OCI-LY3 (cell line): ENCODE data around the gene ABCB10.
"Not testable (repeated sequence)": the region's sequence is repeated elsewhere in the genome, so short reads cannot be mapped to it uniquely, and the experiment has no call there.

ENCODE experiments used
- H2AFZ ChIP-seq: fragments of 200-600, 300-600 bp; shearing (Covaris generic); 2 replicates; pipeline ENCODE4 v1.6.0; 2014; ENCODE audit warnings: antibody characterized with exemption, low read depth, low read length
- H3K27ac ChIP-seq: fragments of 200-600, 300-600 bp; sonication (generic); 2 replicates; pipeline ENCODE4 v1.5.1; 2014; ENCODE audit warnings: mild to moderate bottlenecking, low read length, moderate library complexity, mixed read lengths
- H3K27me3 ChIP-seq: fragments of 200-600, 300-600 bp; sonication (generic); 2 replicates; pipeline ENCODE4 v1.6.1; 2014; ENCODE audit warnings: low read depth, low read length, mixed read lengths
- H3K36me3 ChIP-seq: fragments of 200-600, 300-600 bp; sonication (generic); replicated peaks from 2 replicates; pipeline ENCODE3; 2014; ENCODE audit warnings: low read depth, low read length, mixed read lengths
- H3K4me1 ChIP-seq: fragments of 300-600, 200-600 bp; sonication (generic); 2 replicates; pipeline ENCODE4 v1.6.1; 2014; ENCODE audit warnings: low read length, mixed read lengths
- H3K4me2 ChIP-seq: fragments of 200-600, 300-600 bp; sonication (generic); 2 replicates; pipeline ENCODE4 v1.6.1; 2014; ENCODE audit warnings: low read length, mixed read lengths
- H3K4me3 ChIP-seq: fragments of 300-600, 200-600 bp; sonication (generic); 2 replicates; pipeline ENCODE4 v1.5.1; 2014; ENCODE audit warnings: antibody characterized with exemption, mild to moderate bottlenecking, low read length, moderate library complexity
- H3K79me2 ChIP-seq: fragments of 300-600, 200-600 bp; shearing (Covaris generic); 2 replicates; pipeline ENCODE4 v1.6.1; 2014; ENCODE audit warnings: mild to moderate bottlenecking, low read length, mixed read lengths
- H3K9ac ChIP-seq: fragments of 300-600, 200-600 bp; shearing (Covaris generic); 2 replicates; pipeline ENCODE4 v1.6.0; 2014; ENCODE audit warnings: mild to moderate bottlenecking, low read length, moderate library complexity
- H3K9me3 ChIP-seq: fragments of 200-600, 300-600 bp; shearing (Covaris generic); 2 replicates; pipeline ENCODE4 v1.6.1; 2014; ENCODE audit warnings: low read length, mixed read lengths; ENCODE audit not compliant: insufficient read depth
- H4K20me1 ChIP-seq: fragments of 200-600, 300-600 bp; sonication (generic); 2 replicates; pipeline ENCODE4 v1.6.1; 2016; ENCODE audit warnings: low read length, mixed read lengths; ENCODE audit not compliant: insufficient read depth
- EZH2phosphoT487 ChIP-seq: fragments of 200-600 bp; shearing (Covaris generic); IDR thresholded peaks from 2 replicates; pipeline ENCODE4 v1.6.1; 2018; ENCODE audit warnings: antibody characterized with exemption, mixed run types, low read depth
- TF ChIP-seq, protein P1 (sequence below): fragments of 200-600, 300-600 bp; sonication (generic); IDR thresholded peaks from 2 replicates; pipeline ENCODE4 v1.5.1; 2014; ENCODE audit warnings: antibody characterized with exemption, low read length, low read depth

ABCB10 gene

DNA sequence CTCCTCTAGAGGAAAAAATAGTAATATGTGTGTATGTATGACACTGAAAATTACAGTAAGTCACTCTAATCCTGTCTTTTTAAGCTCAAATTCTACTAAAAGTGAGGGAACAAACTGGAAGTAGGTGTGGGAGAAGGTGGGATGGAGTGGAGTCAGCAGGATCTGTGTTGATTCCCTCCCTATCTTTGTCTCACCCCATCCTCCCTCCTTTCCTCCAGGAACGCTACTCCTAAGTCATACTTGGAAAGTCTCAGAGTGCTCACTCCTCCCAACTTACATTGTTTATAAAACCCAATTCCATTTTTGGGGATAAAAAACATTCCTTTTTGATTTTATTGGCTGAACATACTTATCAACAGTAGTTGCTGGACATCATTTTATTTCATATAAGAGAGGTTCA lies 35.5 kb downstream of the ABCB10 start:
- H3K4me1 ChIP-seq: peaks cover 12% of the 10 kb centered on the region
- no peaks in the 10 kb centered on the region for H3K27me3 ChIP-seq
- H3K9me3 ChIP-seq: no peaks in the 10 kb centered on the region
- H3K36me3 ChIP-seq: peaks cover 21% of the 10 kb centered on the region
- H3K4me3 ChIP-seq: no peak overlapping the region
- TF ChIP-seq EZH2phosphoT487: no peak
- TF ChIP-seq, protein P1, sequence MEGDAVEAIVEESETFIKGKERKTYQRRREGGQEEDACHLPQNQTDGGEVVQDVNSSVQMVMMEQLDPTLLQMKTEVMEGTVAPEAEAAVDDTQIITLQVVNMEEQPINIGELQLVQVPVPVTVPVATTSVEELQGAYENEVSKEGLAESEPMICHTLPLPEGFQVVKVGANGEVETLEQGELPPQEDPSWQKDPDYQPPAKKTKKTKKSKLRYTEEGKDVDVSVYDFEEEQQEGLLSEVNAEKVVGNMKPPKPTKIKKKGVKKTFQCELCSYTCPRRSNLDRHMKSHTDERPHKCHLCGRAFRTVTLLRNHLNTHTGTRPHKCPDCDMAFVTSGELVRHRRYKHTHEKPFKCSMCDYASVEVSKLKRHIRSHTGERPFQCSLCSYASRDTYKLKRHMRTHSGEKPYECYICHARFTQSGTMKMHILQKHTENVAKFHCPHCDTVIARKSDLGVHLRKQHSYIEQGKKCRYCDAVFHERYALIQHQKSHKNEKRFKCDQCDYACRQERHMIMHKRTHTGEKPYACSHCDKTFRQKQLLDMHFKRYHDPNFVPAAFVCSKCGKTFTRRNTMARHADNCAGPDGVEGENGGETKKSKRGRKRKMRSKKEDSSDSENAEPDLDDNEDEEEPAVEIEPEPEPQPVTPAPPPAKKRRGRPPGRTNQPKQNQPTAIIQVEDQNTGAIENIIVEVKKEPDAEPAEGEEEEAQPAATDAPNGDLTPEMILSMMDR: no peak
- H3K9ac ChIP-seq: no peak overlapping the region
- no peak overlapping the region for H3K4me2 ChIP-seq
- no peak overlapping the region for H3K27ac ChIP-seq
- H2AFZ ChIP-seq: no peak overlapping the region
- peaks cover 13% of the 10 kb centered on the region; the same call in 1 of the 2 replicates for H4K20me1 ChIP-seq
- H3K79me2 ChIP-seq: no peaks in the 10 kb centered on the region

DNA sequence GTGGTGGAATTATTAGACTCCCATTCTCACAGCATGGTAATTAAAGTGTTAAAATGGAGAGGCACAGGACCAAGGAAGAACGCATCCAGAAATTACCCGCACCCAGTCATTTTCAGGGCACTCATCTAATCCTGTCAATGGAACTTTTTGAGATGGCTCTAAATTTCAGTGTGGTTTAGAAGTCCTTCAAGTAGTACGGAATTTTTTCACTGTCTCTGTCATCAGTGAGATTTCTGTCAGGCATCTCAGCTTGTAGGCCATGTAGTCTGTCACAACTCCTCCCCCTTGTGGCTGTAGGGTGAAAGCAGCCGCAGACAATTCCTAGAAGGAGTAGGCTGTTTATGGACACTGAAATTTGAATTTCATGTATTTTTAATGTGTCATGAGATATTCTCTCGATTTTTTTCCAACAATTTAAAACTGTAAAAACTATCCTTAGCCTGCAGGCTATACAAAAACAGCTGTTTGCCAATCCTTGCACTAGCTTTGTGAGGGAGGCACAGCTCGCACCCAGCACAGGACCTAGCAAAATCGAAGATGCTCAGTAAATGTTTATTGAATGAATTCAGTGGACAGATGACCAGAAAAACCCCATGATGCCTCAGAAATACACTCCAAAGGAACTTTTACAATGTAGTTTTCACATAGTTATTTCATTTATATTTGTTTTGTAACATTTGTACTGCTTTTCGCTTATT lies 43.8 kb downstream of the ABCB10 start:
- H3K4me3 ChIP-seq: no peak overlapping the region

DNA sequence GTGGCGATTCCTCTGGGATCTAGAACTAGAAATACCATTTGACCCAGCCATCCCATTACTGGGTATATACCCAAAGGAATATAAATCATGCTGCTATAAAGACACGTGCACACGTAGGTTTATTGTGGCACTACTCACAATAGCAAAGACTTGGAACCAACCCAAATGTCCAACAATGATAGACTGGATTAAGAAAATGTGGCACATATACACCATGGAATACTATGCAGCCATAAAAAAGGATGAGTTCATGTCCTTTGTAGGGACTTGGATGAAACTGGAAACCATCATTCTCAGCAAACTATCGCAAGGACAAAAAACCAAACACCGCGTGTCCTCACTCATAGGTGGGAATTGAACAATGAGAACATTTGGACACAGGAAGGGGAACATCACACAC lies 46.9 kb downstream of the ABCB10 start:
- not testable (repeated sequence) for H3K4me2 ChIP-seq, H3K9ac ChIP-seq, H4K20me1 ChIP-seq, H3K9me3 ChIP-seq, H2AFZ ChIP-seq, H3K27ac ChIP-seq, H3K36me3 ChIP-seq, H3K27me3 ChIP-seq, H3K4me3 ChIP-seq
- Histone ChIP-seq H3K79me2 (peaks cover 15% of the 10 kb centered on the region), H3K4me1 (peaks cover 13% of the 10 kb centered on the region)

More for the DNA sequence above, 43.8 kb downstream of the ABCB10 start:
- H4K20me1 ChIP-seq: no peaks in the 10 kb centered on the region
- no peak overlapping the region for H3K27ac ChIP-seq
- no peaks in the 10 kb centered on the region for H3K4me1 ChIP-seq
- H3K79me2 ChIP-seq: no peaks in the 10 kb centered on the region
- TF ChIP-seq, protein P1: peak; percentile 93
- no peak for TF ChIP-seq EZH2phosphoT487
- no peak overlapping the region for H2AFZ ChIP-seq
- H3K4me2 ChIP-seq: no peak overlapping the region
- no peaks in the 10 kb centered on the region for H3K9me3 ChIP-seq
- no peaks in the 10 kb centered on the region for H3K27me3 ChIP-seq
- no peak overlapping the region for H3K9ac ChIP-seq
- peaks cover 5% of the 10 kb centered on the region for H3K36me3 ChIP-seq

DNA sequence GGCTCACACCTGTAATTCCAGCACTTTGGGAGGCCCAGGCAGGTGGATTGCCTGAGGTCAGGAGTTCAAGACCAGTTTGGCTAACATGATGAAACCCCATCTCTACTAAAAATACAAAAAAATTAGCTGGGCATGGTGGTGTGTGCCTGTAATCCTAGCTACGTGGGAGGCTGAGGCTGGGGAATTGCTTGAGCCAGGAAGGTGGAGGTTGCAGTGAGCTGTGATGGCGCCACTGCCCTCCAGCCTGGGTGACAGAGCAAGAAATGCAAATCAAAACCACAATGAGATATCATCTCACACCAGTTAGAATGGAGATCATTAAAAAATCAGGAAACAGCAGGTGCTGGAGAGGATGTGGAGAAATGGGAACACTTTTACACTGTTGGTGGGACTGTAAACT lies 47.3 kb downstream of the ABCB10 start:
- Histone ChIP-seq H3K79me2 (peaks cover 20% of the 10 kb centered on the region), H3K4me1 (peaks cover 13% of the 10 kb centered on the region)
- H4K20me1 ChIP-seq, H3K27ac ChIP-seq, H3K36me3 ChIP-seq, H2AFZ ChIP-seq, H3K9me3 ChIP-seq, H3K27me3 ChIP-seq, H3K9ac ChIP-seq, H3K4me3 ChIP-seq, H3K4me2 ChIP-seq: not testable (repeated sequence)

DNA sequence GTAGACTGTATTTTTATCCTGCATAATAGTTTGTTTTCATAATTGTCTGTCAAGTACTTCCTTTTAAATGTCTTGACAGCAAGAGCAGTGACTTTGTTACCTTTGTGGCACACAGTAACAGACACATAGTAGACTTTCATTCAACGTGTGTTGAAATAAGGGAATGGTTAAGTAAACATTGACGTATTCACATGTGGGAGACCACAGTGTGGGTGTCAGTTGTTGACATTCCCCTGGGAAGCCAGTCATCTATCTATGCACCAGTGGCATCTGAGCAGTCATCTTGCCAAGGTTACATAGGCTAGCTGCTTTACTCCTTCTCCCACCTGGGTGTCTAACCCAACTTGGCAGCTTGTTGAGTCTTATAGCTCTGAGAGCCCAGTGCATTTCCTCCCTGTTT lies 48.9 kb downstream of the ABCB10 start:
- Histone ChIP-seq H3K4me1 (peaks cover 13% of the 10 kb centered on the region), H3K27me3 (no peaks in the 10 kb centered on the region), H2AFZ (no peak overlapping the region), H3K4me3 (no peak overlapping the region), H3K27ac (no peak overlapping the region), H3K9ac (no peak overlapping the region), H4K20me1 (no peaks in the 10 kb centered on the region), H3K4me2 (no peak overlapping the region), H3K36me3 (peaks cover 8% of the 10 kb centered on the region), H3K79me2 (peaks cover 28% of the 10 kb centered on the region), H3K9me3 (no peaks in the 10 kb centered on the region)
- TF ChIP-seq EZH2phosphoT487: no peak
- TF ChIP-seq, protein P1: no peak
